Measurements from ENCODE around the gene POMGNT2. TPM values are rescaled to one million over a fixed set of nuclear protein-coding genes. Genes with fewer than 3 reads are reported as not detected.

Gene POMGNT2
- total and polyA plus RNA-seq, 2 of the 8 experiments (the other 6 are each of a cell fraction or from before 2014, with no cell fraction given), result 13.6 to 35.7 TPM

DNA sequence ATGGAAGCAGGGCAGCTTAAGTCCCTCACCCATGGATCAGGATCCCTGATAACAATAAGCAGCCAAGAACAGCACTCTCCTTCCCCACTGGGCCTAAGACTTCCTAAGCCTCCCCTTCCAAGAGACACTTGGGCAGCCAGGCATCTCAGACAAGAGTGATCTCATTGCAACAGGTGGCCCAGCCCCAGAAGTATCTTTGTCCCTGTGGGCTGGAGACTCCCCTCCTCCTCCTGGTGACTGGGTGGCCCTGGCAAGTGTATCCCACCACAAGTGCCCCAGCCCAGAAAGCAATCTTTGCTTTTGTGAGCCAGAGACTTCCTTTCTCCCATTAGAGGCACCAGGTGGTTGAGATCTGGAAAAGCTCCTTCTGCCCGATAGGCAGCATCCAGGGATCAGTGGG lies 40.7 kb upstream of the POMGNT2 start (continued):
- TF ChIP-seq RBBP5 (IDR thresholded peaks at IDR 0.05; ENCODE audit: borderline replicate concordance, low read depth, low read length), result no peak
- TF ChIP-seq HDAC2 (IDR thresholded peaks at IDR 0.05; ENCODE audit: borderline replicate concordance in 1 of 2, low read depth in 2 of 2, low read length in 2 of 2), result no peak
- no peak for TF ChIP-seq SP4 (IDR thresholded peaks at IDR 0.05; ENCODE audit: low read length)
- TF ChIP-seq E2F6 (IDR thresholded peaks at IDR 0.05), result no peak
- no peak for TF ChIP-seq KDM1A (IDR thresholded peaks at IDR 0.05; ENCODE audit: borderline replicate concordance, low read length)
